GM19025 (cell line): ENCODE results near the gene S100A16.
A peak's percentile ranks its signal among the peaks of the same experiment; 100 is the strongest.

Experiments
- ATAC-seq: cut with Tn5 transposase; IDR thresholded peaks from one replicate; pipeline ENCODE4 v1.9.1; 2021; ENCODE audit warnings: mild to moderate bottlenecking, low read depth, moderate library complexity; ENCODE audit not compliant: unreplicated experiment

The S100A16 gene

GRCh38 chr1:153616917-153617311, 4.0 kb upstream of the S100A16 start:
- no peak for ATAC-seq

DNA sequence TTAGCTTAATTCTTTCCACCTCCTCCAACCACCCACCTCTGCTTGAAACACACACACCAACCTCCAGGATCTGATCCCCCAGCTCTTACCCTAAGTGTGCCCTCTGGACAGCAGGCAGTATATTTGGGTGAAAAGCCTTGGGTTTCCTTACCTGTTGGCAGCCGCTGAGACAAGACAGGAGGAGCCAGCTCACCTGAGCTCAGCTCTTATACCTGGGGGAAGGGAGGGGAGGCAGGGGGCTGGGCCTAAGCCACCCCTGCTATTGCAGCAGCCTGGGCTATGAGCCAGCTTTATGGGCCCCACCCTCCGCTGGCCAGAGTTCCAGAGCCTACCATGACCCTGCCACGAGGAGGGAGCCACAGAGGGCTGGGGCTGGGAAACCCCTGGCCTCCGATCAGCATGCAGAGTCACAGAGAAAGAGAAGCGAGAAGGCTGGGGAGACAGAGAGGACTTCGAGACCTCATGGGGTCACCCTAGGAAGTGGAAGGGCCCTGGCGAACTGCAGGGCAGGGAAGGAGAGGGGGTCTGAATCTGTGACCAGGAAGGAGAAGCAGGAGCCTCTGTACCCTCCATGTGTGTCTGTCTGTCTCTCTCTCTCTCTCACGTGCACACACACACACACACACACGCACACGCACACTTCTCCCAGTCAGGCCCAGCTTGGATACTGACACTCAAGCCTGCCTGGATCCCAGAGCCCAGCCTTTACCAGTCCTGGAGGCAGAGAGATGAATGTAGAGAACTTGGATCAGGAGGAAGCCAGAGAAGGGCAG, 3.4 kb upstream of the S100A16 start, which contains the start of gene S100A14:
Gene S100A14, minus strand, starts transcription at position 182 of the 773 bp plus-strand sequence. CDS start 467 bp downstream, outside the sequence.
- no peak for ATAC-seq

GRCh38 chr1:153615406-153615805, 2.5 kb upstream of the S100A16 start:
- ATAC-seq, result no peak

DNA sequence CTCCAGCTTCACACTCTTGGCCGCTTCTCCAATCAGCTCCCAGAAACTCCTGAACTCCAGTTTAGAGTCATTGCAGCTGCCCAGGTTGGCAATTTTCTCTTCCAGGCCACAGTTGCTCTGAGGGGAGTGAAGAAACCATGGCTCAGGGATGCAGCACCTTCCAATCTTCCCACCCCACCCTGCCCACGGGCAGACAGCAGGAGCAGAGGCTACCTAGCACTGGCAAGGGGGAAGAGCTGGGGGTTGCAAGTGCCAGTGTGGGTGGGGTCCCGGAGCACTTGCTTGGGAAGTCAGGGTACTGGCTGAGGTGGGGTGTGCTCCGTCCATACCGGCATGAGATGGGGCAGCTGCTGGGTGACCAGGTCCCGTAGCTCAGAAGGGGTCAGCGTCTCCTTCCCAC, 2.0 kb upstream of the S100A16 start:
- ATAC-seq, result no peak

- no peak for ATAC-seq
These were observed 1.4 kb upstream of the S100A16 start for GRCh38 chr1:153614189-153614900.

- ATAC-seq, result no peak
These were observed 469 bp upstream of the S100A16 start for GRCh38 chr1:153613406-153613805.

DNA sequence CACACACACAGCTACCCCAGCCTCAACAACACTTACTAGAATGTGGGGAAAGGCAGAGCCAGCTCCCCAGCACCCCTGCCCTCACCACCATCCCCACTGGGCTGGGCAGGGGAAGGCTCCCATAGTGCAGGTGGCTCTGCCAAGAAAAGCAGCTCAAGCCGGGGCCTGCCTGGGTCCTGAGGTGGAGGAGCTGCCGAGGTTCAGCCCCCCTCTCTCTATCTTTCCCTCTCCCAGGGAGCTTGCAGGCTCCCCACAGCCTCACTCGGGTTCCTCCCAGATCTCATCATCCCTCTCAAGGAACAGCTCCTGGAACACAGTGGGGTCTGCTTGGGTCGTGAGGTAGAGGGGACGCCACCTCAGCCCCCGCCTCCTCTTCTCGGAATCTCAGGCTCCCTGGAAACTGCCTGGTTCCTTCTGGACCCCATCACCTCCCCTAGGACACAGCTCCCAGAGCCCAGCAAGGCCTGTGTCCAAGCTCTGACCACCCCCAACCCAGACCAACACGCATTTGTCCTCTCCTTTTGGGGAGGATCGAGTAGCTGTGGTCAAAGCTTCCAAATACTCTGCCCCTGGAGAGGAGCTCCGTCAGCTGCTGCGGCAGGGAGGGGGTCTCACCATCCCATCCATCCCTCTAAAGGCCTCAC, 704 bp downstream of the S100A16 start:
- ATAC-seq, result no peak

- ATAC-seq, result no peak
These were observed 1.6 kb downstream of the S100A16 start for GRCh38 chr1:153611356-153611755.

- no peak for ATAC-seq
These were observed 2.1 kb downstream of the S100A16 start for GRCh38 chr1:153610811-153611301.

GRCh38 chr1:153610334-153610733, 2.6 kb downstream of the S100A16 start:
- ATAC-seq, result no peak

DNA sequence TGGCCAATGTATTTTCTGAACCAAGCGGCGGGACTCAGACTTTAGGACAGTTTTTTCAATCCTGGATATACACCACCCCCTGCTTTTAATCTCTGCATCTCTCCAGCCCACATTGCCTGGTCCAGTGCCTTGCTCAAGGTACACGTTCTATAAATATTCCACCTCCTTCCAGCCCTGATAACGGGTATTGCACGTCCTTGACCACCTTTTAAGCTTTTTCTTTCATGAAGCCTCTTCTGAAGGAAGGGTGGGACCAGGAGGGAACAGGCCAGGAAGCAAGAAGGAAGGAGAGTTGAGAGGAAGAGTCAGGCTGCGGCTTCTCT, 3.4 kb downstream of the S100A16 start:
- no peak for ATAC-seq

DNA sequence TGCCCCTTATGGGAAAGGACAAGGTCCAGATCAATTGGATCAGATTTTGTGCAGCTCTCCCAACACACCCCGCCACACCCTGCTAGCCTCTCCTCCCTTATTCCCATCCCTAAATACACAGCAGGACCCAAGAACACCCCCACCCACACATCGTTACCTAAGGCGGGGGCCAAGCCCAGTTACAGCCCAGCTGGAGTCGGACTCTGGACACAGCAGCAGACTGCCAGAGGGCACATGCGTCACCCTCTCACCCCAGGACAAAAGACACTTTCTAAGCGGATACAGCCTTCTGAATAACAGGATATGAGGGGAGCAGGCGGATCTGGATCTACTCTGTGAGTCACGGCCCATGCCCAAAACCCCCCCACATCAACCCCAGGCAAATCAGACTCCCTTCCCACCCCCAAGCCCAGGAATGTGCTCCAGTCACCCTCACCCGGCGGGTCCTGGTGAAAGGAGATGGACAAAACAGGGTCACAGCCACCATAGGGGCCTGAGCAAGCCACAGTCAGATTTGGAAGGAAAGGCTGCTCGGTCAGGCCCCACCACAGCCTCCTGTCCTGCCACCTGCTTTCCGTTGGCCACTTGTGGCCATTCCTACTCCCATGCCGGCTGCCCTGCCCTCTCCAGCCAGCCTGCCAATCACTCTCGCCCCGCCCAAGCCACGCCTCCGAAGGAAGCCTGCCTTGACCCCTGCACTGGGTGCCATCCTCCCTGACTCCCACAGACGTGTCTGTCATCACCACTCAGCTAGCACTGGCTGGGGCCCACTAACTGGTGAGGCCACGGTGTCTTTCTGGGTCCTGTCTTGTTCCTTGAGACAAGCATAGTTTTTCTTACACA, 4.0 kb downstream of the S100A16 start:
- no peak for ATAC-seq

DNA sequence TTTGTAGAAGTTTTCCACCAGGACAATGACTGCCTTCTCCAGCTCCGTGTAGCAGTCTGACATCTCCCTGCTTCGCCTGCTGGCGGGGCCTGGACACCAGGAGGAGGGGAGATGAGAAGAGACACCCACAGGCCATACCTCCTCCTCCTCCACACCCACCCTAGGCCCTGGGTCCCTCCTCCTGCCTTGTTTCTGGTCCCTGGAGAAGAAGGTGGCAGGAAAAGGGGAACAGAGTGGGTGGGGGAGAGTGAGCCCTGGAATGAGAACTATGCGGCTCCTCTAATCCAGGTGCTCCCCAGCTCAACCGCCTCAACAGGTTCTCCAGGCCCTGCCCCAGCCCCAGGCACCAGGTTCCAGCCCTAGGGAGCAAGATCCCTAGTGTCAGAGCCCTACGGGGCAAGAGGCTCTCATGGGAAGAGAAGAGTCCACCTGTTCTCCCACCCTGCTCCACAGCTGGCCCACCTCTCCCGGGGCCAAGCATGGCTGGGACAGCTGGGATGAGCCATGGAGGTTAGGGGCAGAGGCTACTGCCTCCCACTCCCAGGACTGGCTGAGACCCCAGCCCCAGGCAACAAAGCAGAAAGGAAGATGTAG, 4.8 kb downstream of the S100A16 start:
- ATAC-seq, result no peak

DNA sequence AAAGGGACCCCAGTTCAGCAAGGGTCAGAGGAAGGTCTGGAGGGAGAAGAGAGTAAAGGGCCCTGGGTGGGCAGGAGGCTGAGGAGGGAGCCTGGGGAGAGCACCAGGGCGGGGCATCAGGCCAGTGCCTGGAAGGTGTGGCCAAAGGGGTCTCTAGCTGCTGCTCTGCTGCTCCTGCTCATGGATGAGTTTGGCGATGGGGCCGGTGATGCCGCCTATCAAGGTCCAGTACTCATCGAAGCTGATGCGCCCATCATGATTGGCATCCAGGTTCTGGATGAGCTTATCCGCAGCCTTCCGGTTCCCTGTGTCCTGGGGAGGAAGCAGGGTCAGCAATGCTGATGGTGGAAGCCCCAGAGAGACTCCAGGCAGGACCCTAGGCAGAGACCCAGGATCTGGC, 5.6 kb downstream of the S100A16 start:
- no peak for ATAC-seq

DNA sequence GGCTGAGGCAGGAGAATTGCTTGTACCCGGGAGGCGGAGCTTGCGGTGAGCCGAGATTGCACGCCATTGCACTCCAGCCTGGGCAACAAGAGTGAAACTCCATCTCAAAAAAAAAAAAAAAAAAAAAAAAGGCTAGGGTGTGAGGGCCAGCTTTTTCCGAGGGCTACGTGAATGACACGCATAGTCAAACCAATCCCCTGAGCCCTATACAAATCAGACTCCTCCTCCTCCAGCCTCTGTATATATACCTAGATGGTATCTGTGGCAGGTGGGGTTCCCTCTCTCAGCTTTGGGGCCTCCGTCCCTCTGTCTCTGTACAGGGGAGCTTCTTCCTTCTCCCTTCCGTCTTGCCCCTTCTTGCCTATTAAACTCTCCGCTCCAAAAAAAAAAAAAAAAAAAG, 6.7 kb downstream of the S100A16 start:
- no peak for ATAC-seq

- no peak for ATAC-seq
These were observed 10.2 kb downstream of the S100A16 start for GRCh38 chr1:153602749-153603148.

DNA sequence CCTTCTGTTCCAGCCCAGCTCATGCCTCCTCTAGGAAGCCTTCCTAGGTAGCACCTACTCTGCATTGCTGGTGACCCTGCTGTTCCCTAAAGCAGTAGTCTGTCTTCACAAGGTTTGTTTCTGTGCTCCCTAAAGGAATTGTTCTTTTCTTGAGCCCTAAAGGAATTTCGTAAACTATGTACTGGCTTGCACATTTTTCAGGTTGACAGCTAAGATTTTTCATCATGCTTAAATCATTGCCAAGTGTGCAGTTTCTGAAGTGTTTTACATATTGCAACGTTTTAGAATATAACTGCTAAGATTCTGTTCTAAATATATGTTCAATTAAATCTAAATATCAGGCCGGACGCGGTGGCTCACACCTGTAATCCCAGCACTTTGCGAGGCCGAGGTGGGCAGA, 13.1 kb downstream of the S100A16 start:
- ATAC-seq, result no peak

GRCh38 chr1:153598309-153599172, 14.4 kb downstream of the S100A16 start:
- peak; percentile 99 for ATAC-seq

GRCh38 chr1:153597206-153597605, 15.7 kb downstream of the S100A16 start:
- ATAC-seq, result no peak
